Camera-type eye (tissue), 1 donor: Measurements from ENCODE around the gene ZNF407. TPM values are rescaled to one million over a fixed set of nuclear protein-coding genes. Genes with fewer than 3 reads are reported as not detected.

Experiments
- total RNA-seq: library from RNA; depleted of rRNA; stranded (reverse); fragments of >200 nt; gene quantifications from one replicate; pipeline ENCODE4 v1.2.3, GENCODE V29; 2014

Gene ZNF407, protein sequence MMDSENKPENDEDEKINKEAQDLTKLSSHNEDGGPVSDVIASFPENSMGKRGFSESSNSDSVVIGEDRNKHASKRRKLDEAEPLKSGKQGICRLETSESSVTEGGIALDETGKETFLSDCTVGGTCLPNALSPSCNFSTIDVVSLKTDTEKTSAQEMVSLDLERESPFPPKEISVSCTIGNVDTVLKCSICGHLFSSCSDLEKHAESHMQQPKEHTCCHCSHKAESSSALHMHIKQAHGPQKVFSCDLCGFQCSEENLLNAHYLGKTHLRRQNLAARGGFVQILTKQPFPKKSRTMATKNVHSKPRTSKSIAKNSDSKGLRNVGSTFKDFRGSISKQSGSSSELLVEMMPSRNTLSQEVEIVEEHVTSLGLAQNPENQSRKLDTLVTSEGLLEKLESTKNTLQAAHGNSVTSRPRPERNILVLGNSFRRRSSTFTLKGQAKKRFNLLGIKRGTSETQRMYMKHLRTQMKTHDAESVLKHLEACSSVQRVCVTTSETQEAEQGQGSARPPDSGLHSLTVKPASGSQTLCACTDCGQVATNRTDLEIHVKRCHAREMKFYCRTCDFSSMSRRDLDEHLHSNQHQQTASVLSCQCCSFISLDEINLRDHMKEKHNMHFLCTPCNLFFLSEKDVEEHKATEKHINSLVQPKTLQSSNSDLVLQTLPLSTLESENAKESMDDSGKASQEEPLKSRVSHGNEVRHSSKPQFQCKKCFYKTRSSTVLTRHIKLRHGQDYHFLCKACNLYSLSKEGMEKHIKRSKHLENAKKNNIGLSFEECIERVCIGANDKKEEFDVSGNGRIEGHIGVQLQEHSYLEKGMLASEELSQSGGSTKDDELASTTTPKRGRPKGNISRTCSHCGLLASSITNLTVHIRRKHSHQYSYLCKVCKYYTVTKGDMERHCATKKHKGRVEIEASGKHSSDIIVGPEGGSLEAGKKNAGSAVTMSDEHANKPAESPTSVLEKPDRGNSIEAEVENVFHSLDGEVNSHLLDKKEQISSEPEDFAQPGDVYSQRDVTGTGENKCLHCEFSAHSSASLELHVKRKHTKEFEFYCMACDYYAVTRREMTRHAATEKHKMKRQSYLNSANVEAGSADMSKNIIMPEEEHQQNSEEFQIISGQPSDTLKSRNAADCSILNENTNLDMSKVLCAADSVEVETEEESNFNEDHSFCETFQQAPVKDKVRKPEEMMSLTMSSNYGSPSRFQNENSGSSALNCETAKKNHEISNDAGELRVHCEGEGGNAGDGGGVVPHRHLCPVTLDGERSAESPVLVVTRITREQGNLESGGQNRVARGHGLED (N-terminal part only)
- total RNA-seq: 45.9 TPM

DNA sequence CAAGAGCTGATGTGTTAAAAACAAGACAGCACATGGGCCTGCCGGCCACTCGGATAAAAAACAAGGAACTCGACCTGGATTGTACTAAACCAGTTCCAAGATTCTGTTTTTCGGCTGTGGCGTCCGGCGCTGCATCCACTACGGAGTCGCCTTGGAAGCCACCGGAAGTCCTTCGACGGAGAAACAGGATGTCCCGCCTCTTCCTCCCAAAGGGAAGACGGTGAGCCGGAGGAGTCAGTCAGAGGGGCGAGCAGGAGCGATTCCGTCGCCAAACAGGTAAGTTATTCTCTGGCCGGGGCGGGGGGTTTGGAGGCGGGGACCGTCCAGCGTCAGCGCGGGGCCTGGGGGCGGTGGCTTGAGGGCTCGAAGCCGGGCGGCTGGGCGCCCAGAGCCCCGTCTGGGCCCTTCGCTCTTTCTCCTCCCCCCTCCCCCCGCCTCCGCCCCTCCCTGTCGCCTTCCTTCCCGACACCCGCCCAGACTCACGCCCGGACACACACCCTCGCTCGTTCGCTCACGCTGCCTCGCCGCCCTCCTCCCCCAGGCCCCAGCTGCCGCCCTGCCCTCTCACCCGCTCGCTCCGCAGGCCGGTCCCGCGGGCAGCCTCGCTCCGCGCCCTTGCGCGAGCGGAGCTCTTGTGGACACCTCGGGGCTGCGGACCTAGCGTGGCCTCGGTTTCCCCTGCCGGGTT is at the start of gene ZNF407:
Gene ZNF407, plus strand, starts transcription at position 209 of the 688 bp plus-strand sequence. CDS start 33,150 bp downstream, outside the sequence.

Other genes starting within 250 kb of the ZNF407 start
- 25.5 TPM for gene DIPK1C, start 140.6 kb upstream of the ZNF407 start, total RNA-seq
- gene CNDP2, start 101.5 kb upstream of the ZNF407 start, total RNA-seq: 80.2 TPM
- 9.9 TPM for gene CNDP1, start 63.4 kb upstream of the ZNF407 start, total RNA-seq